AG08395 (cell line): ENCODE measurements around the gene CDHR4.
A peak's percentile ranks its signal among the peaks of the same experiment; 100 is the strongest.
"Not testable (repeated sequence)": the region's sequence is repeated elsewhere in the genome, so short reads cannot be mapped to it uniquely, and the experiment has no call there.

Source experiments
- DNase-seq: peaks from one replicate; pipeline ENCODE4 v3.0.0; 2012; ENCODE audit warnings: mixed read lengths, low spot score

CDHR4 gene

GRCh38 chr3:49802719-49803464, 3.2 kb upstream of the CDHR4 start, which contains the start of gene INKA1:
INKA1 (plus strand) TSS chr3:49803261; CDS start chr3:49803393, 132 bp downstream.
- DNase-seq = peak; percentile 92

GRCh38 chr3:49801160-49801559, 1.5 kb upstream of the CDHR4 start:
- no peak for DNase-seq

- no peak for DNase-seq
Measured at GRCh38 chr3:49799105-49799504, 568 bp downstream of the CDHR4 start.

GRCh38 chr3:49794926-49795905, 4.5 kb downstream of the CDHR4 start:
- no peak for DNase-seq

GRCh38 chr3:49794431-49794830, 5.2 kb downstream of the CDHR4 start:
- DNase-seq = no peak

- DNase-seq = no peak
Measured at GRCh38 chr3:49793486-49794085, 6.1 kb downstream of the CDHR4 start.

GRCh38 chr3:49792371-49793150, 7.1 kb downstream of the CDHR4 start:
- DNase-seq = no peak

GRCh38 chr3:49791571-49791970, 8.1 kb downstream of the CDHR4 start:
- DNase-seq = no peak

- no peak for DNase-seq
Measured at GRCh38 chr3:49790626-49791411, 8.9 kb downstream of the CDHR4 start.

- no peak for DNase-seq
Measured at GRCh38 chr3:49788056-49788455, 11.6 kb downstream of the CDHR4 start.

- DNase-seq = no peak
Measured at GRCh38 chr3:49787536-49787935, 12.1 kb downstream of the CDHR4 start.

GRCh38 chr3:49787182-49787464, 12.6 kb downstream of the CDHR4 start:
- no peak for DNase-seq

GRCh38 chr3:49786357-49787181, 13.1 kb downstream of the CDHR4 start, which contains the start of gene IP6K1:
IP6K1 (minus strand) TSS chr3:49786542; CDS start chr3:49748040, 38,502 bp downstream.
- DNase-seq = peak; percentile 100

- DNase-seq = peak; percentile 50
Measured at GRCh38 chr3:49785565-49786356, 13.9 kb downstream of the CDHR4 start.

- not testable (repeated sequence) for DNase-seq
Measured at GRCh38 chr3:49782277-49782676, 17.4 kb downstream of the CDHR4 start.

- DNase-seq = no peak
Measured at GRCh38 chr3:49781415-49782199, 18.1 kb downstream of the CDHR4 start.

- not testable (repeated sequence) for DNase-seq
Measured at GRCh38 chr3:49780975-49781365, 18.7 kb downstream of the CDHR4 start.
